Right ventricle myocardium inferior (tissue), 1 donor: ENCODE measurements around the gene RPS6KA4. TPM values are rescaled to one million over a fixed set of nuclear protein-coding genes. Genes with fewer than 3 reads are reported as not detected.
A peak's percentile ranks its signal among the peaks of the same experiment; 100 is the strongest.

ENCODE experiments used
- ATAC-seq: fragments of 200-7000 bp; cut with Tn5 transposase; one replicate; pipeline ENCODE4 v1.9.1; 2020; ENCODE audit warnings: mild to moderate bottlenecking, moderate library complexity
- DNase-seq: peaks from one replicate; pipeline ENCODE4 v3.0.0; 2021; ENCODE audit errors: missing footprints
- intact Hi-C: fragments of 100-400 bp; cut with DNase I; formaldehyde crosslinking; loops from one replicate; pipeline ENCODE4 v1.11.0; 2022
- total RNA-seq: library from RNA; stranded (reverse); fragmentation: NEBNext Ultra II Directional; extraction: Animal tissue kit (Norgen Biotek cat#: 25700); gene quantifications from one replicate; pipeline ENCODE4 v1.2.1, GENCODE V29; 2021
- donor health status: DM: no; HTN: yes; CAD: no; lungs with severe emphysema.

The RPS6KA4 gene
- total RNA-seq, 1 donor from 2014 or later = 18.7 TPM

DNA sequence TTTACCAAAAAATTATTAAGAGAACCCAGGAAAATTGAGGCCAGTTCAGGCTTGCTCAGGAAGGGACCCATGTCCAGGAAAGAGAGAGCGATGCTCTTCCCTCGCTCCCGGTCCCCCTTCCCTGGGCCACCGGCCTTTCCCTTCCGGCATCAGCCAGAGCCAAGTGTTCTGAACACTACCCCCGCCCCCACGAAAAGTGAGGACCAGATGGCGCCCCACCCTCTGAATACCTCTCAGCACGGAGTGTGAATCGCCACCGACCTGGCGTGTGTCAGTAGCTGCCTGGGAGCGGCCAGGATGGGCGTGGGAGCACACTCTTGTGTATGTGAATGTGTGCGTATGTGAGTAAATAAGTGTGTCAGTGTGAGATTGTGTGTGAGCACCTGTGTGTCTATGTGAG, 20.2 kb downstream of the RPS6KA4 start:
- ATAC-seq (no peak), DNase-seq (no peak)
- intact Hi-C loops = no loop called here

DNA sequence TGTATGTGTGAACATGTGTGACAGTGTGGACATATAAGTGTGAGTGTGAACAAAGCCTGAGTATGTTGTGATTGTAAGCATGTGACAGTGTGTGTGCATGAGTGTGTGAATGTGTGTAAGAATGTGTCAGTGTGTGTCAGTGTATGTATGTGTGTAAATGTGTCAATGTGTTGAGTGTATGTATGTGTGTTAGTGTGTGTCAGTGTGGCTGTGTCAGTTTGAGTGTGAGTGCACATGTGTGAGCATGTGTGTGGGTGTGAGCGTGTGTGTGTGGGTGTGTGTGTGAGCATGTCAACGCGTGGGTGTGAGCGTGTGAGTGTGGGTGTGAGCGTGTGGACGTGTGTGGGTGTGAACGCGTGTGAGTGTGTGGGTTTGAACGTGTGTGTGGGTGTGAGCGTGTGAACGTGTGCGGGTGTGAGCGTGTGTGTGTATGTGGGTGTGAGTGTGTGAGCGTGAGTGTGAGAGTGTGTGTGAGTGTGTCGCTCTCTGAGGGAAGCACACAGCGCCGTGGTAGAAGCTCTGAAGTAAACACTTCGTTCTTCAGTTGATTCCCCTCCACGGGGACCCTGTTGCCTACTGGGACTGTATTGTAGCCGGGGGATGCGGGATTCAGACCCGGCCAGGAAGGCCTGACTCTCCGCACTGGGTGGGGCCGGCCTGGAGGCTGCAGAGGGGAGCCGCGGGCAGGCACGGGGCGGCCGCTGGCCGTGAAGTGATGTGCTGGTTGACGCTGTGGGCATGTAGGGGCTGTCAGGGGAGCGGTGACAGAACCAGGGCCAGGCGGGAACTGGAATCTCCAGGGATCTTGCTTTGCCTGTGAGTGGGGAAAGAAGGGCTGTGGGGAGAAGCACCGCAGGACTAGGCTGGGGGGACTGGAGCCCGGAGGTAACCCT, 21.1 kb downstream of the RPS6KA4 start:
- no peak for DNase-seq
- intact Hi-C loops = no loop called here
- no peak for ATAC-seq

DNA sequence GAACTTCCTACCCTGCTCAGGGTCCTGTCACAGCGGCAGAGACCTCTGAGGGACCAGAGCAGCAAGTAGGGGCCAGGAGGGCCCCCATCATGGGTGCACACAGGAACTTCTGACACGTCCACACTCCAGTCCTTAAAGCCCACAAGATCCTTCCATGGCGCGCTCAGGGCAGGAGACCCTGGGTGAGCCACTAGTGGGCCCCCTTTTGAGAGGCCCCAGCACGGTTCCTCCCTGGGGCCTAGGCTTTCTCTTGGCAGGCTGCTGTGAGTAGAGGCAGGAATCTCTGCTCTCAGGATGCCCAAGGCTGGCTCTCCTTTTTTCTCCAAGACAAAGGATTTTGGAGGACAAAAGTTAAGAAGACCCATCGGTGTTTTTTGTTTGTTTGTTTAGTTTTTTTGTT, 22.4 kb downstream of the RPS6KA4 start:
- DNase-seq (no peak), ATAC-seq (no peak)
- intact Hi-C loops = no loop called here

DNA sequence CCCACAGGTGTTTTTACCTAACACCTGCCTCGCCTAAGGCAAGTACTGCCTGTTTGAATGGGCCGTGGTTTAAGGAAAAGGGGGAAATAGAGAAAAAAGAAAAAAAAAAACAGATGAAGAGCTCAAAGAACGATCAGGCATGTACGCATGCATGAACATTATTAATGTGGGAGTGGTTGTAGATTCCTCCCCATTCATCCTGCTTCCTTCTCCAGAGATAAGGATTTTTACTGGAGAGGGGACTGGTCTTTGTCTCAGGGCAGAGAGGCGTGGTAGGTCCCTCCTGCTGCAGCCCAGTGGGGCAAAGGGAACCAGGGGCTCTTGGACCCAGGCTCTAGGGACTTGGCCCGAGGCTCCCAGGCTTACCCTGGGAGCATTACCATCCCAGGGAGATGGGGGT, 23.1 kb downstream of the RPS6KA4 start:
- intact Hi-C loops = no loop called here

DNA sequence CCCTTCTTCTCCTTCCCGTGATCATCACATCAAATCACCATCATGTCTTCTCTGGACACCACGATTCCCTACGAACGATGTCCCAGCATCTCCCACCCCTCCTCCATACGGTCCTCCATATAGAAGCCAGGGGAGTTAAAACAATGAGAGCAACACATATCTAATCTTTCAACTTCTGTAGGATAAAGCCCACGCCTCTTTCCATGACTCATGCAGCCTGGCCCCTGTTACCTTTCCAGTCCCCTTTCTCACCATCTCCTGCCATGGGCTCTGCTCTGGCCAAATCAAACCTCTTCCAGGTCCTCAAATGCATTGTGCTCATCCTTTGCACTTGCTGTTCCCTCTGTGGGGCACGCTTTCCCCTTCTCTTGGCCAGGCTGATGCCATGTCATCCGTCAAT, 23.6 kb downstream of the RPS6KA4 start:
- DNase-seq (no peak), ATAC-seq (no peak)
- intact Hi-C loops = no loop called here

More for the DNA sequence above, 23.1 kb downstream of the RPS6KA4 start:
- ATAC-seq (no peak), DNase-seq (no peak)

DNA sequence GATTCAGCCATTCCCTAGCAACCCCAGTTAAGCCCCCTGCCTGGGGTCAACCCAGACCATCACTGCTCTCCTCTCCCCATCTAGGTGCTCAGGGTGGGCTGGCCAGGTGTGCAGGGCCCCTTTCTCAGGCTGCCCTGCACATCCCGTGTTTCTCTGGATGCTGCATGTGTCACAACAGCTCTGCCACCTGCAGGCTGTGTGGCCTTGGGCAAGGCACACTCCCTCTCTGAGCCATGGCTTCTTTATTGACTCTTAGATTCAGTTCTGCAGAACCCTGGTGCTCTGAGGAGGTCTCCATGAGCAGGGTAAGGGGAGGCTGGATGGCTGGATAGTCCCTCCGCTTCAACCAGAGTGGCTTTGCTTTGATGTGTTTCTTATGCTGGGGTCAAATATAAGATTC, 24.6 kb downstream of the RPS6KA4 start:
- intact Hi-C loops = no loop called here
- DNase-seq = no peak
- no peak for ATAC-seq

DNA sequence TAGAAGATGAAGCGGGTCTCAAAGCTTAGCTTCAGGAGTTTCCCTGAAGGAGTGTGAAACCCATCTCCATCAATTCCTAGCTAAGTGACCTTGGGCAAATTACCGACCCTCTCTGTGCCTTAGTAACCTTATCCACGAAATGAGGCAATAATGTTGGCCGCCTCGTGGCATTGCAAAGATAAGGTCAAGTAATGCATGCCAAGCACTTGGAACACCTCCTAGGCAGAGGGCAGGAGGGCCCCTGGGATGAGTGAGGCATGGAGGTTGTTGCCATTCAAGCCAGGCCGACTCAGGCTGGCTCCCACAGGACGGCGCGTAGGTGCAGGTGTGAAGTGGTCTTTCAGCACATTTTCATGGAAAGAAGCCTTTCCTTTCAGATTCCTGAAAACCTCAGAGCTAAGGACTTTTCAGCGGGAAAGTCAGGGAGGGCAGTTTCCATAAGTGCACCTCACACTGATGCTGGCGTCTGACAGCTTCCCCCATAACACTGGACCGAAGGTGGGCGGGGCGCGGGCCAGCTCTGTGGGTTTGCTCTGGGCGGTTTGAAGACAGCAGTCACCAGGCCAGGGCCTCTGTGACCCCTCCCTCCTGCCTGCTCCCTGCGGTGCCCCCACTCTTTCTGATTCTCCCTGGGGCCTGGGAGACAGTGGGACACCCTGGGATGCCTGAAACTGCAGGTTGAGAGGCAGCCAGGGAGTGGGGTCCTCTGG, 25.2 kb downstream of the RPS6KA4 start:
- intact Hi-C loops = no loop called here
- ATAC-seq (peak; percentile 49), DNase-seq (no peak)

DNA sequence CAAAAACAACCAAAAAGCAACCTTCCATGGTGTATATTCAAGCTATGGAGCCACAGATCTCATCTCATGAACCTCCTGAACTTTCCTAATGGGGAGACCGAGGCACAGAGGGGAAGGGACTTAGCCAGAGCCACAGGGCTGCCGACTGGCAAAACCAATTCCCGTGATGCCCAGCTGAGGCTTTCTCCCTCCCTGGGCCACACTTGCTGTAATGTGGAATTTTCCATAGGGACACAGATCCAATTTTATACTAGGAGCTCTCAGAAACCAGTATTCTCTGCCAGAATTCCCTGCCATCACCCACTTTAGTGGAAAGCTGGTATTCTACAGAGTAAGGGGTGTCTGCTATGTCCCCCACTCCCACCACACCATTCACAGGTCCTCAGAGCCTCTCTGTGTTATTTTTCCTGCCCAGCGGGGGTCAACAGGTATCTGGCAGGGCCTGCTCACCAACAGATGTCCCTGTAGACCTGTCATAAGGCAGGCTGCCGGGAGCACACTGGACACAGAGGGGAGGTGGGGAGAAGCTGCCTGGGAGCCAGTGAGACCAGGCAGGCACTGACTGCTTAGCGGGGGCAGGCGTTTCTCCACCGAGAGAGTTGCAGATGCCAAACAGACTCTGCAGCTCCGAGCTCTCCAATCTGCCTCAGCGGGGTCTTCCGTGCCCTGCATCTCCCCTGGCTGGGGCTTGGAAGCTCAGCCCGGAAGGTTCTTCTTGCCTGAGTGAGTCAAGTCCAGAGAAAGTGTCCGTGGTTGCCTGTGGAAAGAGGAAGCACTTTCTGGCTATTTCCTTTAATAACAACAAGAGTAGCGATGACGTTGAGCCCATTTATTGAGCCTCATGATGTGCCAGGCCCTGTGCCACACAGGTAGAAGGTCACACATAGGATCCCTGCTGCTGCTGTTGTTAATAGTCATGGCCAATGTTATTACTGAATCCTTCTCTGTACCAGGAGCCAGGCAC, 26.3 kb downstream of the RPS6KA4 start:
- ATAC-seq (peak; percentile 60), DNase-seq (no peak)
- intact Hi-C loops = no loop called here

DNA sequence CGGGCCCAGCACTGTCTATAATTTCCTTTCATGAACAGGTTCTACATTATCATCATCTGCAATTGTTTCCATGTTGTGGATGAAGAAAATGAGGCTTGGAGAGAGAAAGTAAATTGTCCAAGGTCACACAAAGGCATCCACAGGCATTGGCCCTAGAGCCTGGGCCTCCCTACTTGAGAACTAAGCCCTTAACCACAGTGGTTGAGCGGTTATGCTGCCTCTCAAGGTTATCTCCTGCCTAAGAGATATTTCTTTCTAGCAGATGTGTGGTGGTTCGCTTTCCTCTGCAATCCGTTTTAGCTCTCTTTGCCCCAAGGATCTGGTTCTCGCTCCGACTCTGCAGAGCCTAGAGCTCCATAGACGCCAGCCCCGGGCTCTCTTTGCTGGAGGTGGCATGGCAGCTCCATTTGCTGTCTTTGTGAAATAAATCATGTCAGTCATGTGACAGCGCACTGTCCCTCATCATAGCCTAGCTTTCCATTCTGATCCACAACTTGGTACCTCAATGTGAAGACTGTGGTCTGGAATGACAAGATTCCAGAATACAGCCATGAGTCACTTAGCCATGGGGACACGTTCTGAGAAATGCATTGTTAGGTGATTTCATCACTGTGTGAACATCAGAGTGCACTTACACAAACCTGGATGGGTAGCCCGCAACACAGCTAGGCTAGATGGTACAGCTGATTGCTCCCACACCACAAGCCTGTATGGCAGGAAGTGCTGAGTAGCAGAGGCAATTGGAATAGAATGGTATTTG, 27.2 kb downstream of the RPS6KA4 start:
- no peak for ATAC-seq
- intact Hi-C loops = no loop called here
- DNase-seq = no peak

DNA sequence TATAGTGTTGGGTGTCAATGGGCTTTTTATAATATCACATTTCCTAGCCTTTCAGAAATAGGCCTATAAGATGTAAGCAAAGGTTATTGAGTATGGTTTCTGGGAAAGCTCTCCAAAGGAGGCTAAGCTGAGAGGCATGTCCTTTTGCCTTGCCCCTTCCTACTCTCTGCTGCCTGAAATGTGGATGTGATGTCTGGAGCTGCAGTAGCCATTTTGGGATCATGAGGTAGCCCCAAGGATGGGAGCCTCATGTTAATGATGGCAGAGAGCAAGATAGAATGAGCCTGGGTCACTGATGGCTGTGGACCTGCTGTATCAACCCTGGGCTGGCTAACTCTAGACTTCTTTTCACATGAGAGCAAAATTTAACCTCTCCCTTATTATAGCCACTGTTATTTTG, 29.0 kb downstream of the RPS6KA4 start:
- intact Hi-C loops = no loop called here
- DNase-seq (no peak), ATAC-seq (no peak)

DNA sequence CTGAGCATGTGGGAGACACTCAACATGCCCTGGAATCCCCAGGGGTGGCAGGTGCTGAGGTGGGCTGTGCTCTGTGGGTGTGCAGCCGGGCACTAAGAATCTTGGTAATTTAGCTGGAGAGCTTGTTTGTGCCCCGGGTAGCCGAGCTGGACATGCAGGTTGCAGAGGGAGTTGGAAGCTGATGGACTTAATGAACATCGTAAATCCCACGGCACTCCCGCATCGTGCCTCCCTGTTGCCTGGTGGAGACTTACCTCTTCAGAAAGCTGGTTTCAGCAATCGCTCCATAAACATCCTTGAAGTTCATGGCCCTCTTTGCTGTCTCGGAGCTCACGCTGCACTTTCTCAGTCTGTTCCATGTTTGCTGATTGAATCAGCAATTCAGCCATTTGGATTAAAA, 29.9 kb downstream of the RPS6KA4 start:
- no peak for DNase-seq
- no peak for ATAC-seq
- intact Hi-C loops = no loop called here

DNA sequence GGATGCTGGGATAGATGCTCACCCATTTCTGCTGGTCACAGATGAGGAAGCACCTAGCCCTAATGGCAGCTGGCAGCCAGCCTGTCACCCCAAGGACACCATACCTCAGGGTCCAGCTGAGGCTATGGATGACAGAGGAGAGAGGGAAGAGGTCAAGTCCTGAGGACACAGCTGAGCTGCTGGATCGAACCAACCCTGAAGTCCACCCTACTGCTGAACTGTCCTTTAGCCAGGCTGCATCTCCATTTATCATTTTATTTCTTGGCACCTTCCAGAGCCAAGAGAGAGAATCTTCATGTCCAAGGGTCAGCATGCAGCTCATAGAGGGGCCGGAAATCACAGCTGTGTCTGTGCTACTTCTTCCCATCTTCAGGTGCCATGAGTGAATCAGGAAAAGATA, 30.9 kb downstream of the RPS6KA4 start:
- no peak for ATAC-seq
- intact Hi-C loops = no loop called here
- no peak for DNase-seq

DNA sequence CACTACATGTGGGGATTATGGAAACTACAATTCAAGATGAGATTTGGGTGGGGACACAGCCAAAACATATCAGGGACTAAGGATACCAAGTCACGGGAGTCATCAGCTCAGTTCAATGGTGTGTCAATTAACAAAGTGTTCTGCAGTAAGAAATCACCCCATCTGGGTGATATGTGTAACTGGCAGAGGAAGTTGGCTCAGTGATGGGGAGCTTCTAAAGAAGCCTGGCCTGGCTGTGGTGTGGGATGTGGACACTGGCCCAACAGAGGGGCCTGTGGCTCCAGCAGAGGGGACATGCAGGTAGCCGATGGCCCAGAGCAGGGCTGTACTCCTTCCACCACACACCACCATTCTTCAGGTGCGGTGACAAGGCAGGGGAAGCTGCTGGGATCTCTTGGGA, 31.6 kb downstream of the RPS6KA4 start:
- no peak for ATAC-seq
- intact Hi-C loops = no loop called here
- no peak for DNase-seq

DNA sequence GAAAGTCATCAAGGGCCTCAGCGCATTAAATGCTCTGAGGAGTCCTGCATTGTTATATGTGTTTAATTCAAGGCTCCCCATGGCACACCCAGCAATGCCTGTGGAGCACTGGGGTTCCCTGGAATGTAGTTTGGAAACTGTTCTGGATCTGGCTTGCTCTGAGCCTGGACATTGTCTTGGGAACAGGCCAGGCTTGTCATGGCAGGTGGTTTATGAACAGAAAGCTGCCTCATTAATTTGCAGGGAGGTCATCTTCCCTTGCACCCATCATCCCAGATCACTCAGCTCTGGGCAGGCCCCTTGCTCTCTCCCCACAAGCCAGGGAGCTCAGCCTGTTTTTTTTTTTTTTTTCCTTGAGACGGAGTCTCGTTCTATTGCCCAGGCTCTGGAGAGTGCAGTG, 32.9 kb downstream of the RPS6KA4 start:
- ATAC-seq (no peak), DNase-seq (no peak)
- intact Hi-C loops = no loop called here

DNA sequence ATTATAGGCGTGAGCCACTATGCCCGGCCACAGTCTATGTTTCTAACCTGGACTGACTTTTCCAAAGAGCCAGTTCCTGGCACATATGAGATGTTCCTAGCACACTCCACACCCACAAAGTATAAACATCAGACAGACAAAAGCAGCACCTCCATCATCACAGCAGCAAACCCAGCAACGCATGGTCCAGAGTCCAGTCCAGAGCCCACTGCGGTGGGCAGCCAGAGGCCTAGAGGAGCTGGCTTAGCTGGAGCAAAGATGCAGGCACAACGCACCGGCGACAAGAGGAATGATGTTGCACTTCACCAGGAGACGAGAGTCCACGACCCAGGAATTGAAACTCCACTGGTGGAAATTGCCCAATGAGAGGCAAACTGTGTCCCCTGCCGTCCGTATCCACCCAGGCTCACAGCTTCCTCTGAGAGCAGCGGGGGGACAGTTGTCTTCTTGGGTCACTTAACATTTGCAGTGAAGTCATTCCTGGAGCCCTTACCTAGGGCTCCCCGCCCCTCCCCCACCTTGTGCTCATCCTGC, 36.6 kb downstream of the RPS6KA4 start:
- DNase-seq = no peak
- intact Hi-C loops = no loop called here
- peak; percentile 30 for ATAC-seq

DNA sequence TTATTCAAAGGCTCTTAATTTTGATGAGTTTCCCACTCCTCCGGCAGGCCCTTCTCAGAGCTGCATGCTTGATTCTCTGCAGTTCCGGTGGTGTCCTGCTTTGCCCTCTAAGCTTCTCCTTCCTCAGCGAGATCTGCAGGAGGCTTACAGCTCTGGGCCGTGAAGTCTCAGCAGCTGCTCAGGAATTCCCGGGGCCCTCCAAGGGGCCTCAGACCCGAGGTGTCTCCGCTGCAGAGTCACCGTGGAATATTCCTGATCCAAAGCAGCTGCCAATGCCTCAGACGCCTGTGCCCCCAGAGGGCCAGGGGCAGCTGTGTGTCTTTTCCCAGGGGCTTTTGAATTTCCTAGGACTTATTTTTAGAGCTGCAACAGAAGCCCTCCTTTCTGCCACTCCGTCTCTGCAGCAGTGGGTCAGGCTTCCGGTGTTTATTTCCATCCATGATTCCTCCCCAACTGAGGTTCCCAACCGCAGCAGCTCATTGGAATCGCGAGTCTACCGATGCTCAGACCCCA, 37.2 kb downstream of the RPS6KA4 start:
- DNase-seq (no peak), ATAC-seq (peak; percentile 61)
- intact Hi-C loops = no loop called here

DNA sequence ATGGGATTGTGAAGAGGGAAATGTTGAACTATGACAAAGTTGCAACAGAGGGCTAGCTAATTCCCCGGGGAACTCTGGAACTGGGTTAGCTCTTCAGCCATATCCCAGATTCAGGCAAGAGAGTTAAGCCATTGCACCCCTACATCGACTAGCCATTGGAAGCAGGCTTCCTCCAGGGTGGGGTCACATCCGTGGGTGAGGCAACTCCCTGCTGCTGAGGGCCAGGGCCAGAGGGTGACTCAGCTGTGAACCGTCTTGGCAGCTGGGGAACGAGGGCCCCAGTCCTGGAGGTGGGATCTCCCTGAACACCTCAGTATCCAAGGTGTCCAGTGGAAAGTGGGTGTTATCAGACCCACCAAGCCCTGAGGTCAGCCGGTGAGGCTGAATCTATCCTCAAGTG, 41.1 kb downstream of the RPS6KA4 start:
- no peak for ATAC-seq
- intact Hi-C loops = no loop called here
- DNase-seq = no peak

DNA sequence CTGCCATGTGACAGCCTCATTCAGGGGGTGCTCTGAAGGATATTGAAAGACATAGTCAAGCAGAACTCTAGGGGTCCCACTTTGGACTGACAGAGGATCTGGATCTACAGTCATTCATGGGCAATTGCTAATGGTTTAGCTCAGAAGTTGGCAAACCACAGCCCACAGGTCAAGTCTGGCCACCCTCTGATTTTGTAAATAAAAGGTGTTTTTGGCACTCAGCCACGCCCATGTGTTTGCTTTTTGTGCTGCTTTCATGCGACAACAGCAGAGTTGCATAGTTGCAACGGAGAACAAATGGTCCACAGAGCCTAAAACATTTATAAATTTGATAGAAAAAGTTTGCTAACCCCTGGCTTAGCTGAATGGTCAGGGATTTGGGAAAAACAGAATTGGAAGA, 41.7 kb downstream of the RPS6KA4 start:
- intact Hi-C loops = no loop called here
- DNase-seq (no peak), ATAC-seq (no peak)
